HEK293T (cell line): ENCODE results near the gene VAV2.

ENCODE experiments used
- ARNT ChIP-seq: fragments of 450-650 bp; IDR thresholded peaks from 2 replicates; pipeline ENCODE4 v1.6.1; 2017; ENCODE audit warnings: mild to moderate bottlenecking
- BHLHE40 ChIP-seq: fragments of 450-650 bp; IDR thresholded peaks from 2 replicates; pipeline ENCODE4 v1.6.1; 2016; ENCODE audit warnings: mild to moderate bottlenecking, moderate library complexity, borderline replicate concordance
- ELF4 ChIP-seq: fragments of 450-650 bp; IDR thresholded peaks from 2 replicates; pipeline ENCODE4 v1.6.1; 2017; ENCODE audit warnings: antibody characterized with exemption
- FOXA1 ChIP-seq: fragments of 450-650 bp; IDR thresholded peaks from 2 replicates; pipeline ENCODE4 v1.6.1; 2016; ENCODE audit warnings: mild to moderate bottlenecking
- FOXK2 ChIP-seq: fragments of 450-650 bp; IDR thresholded peaks from 2 replicates; pipeline ENCODE4 v1.6.1; 2016; ENCODE audit warnings: mild to moderate bottlenecking
- FOXM1 ChIP-seq: fragments of 450-650 bp; IDR thresholded peaks from 2 replicates; pipeline ENCODE4 v1.6.1; 2017; ENCODE audit warnings: mild to moderate bottlenecking, borderline replicate concordance
- HDGF ChIP-seq: fragments of 450-650 bp; IDR thresholded peaks from 2 replicates; pipeline ENCODE4 v1.6.1; 2017; ENCODE audit warnings: antibody characterized with exemption, borderline replicate concordance
- L3MBTL2 ChIP-seq: fragments of 450-650 bp; conservative IDR thresholded peaks from 2 replicates; pipeline ENCODE4 v1.6.1; 2016; ENCODE audit warnings: mild to moderate bottlenecking
- LEF1 ChIP-seq: fragments of 450-650 bp; IDR thresholded peaks from 2 replicates; pipeline ENCODE4 v1.6.1; 2017; ENCODE audit warnings: mild to moderate bottlenecking, borderline replicate concordance
- SP1 ChIP-seq: fragments of 450-650 bp; IDR thresholded peaks from 2 replicates; pipeline ENCODE4 v1.6.1; 2017
- SUZ12 ChIP-seq: fragments of 450-650 bp; IDR thresholded peaks from 2 replicates; pipeline ENCODE4 v1.6.1; 2016; ENCODE audit warnings: mild to moderate bottlenecking
- TF ChIP-seq, protein P1 (sequence below): fragments of 450-650 bp; IDR thresholded peaks from 2 replicates; pipeline ENCODE4 v1.6.1; 2016

DNA sequence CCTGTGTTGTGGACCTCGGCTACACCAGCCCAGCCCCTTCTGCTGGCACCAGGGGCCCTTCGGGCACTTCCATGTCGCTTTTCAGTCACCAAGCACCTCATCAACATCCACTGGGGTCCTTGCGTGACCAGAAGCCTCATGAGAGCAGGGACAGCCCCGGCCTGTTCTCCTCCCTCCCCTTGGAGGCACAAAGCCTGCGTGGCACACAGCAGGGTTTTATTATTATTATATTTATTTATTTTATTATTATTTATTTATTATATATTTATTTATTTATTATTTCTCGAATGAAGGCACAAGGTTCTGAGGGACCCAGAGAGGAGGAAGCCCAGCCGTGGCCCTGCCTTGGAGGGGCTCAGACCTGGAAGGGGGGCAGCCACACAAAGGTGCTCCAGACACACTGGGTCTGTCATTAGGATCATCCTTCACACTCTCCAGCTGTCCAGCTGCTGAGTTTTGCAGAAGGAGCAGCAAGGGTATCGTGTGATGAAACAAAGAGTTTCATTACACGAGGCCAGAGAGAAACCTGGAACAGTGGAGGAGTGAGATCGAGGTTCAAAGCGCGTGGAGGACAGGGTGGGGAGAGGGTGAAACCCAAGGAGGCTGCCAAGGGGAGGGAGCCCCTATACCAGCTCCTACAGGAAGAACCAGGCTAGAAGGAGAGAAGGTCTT is 5.2 kb downstream of the VAV2 start:
- TF ChIP-seq ELF4 (no peak), SP1 (no peak), FOXK2 (no peak), SUZ12 (no peak), ARNT (no peak), BHLHE40 (no peak), HDGF (no peak), FOXA1 (no peak), L3MBTL2 (no peak), FOXM1 (no peak), LEF1 (no peak)
- TF ChIP-seq, protein P1, sequence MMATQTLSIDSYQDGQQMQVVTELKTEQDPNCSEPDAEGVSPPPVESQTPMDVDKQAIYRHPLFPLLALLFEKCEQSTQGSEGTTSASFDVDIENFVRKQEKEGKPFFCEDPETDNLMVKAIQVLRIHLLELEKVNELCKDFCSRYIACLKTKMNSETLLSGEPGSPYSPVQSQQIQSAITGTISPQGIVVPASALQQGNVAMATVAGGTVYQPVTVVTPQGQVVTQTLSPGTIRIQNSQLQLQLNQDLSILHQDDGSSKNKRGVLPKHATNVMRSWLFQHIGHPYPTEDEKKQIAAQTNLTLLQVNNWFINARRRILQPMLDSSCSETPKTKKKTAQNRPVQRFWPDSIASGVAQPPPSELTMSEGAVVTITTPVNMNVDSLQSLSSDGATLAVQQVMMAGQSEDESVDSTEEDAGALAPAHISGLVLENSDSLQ = no peak
